M059J (cell line): ENCODE results near the gene ITGB2. TPM values are rescaled to one million over a fixed set of nuclear protein-coding genes. Genes with fewer than 3 reads are reported as not detected.

ENCODE experiments used
- DNase-seq: peaks from one replicate; pipeline ENCODE4 v3.0.0-alpha.2; 2012; ENCODE audit warnings: low read depth
- total RNA-seq: library from RNA; depleted of rRNA; stranded (reverse); fragments of >200 nt; shearing (Covaris generic); gene quantifications from 2 replicates; pipeline ENCODE4 v1.2.3, GENCODE V29; 2014; rRNA removed

The ITGB2 gene
- 0.10 TPM in 1 of 2 replicates, not detected in the other for total RNA-seq

GRCh38 chr21:44920694-44921604 is at the start of gene ITGB2:
Gene ITGB2 (minus strand): TSS chr21:44920899. CDS start chr21:44910782, 10,117 bp downstream.
- no peak for DNase-seq

- peak; percentile 29 for DNase-seq
Observed at GRCh38 chr21:44969931-44970755, 49.4 kb upstream of the ITGB2 start.

GRCh38 chr21:44969066-44969670 is 48.5 kb upstream of the ITGB2 start:
- no peak for DNase-seq

- DNase-seq, result no peak
Observed at GRCh38 chr21:44967082-44968047, 46.7 kb upstream of the ITGB2 start.

GRCh38 chr21:44966135-44967081 is 45.7 kb upstream of the ITGB2 start:
- no peak for DNase-seq

- peak; percentile 34 for DNase-seq
Observed at GRCh38 chr21:44965251-44966022, 44.7 kb upstream of the ITGB2 start.

- DNase-seq, result no peak
Observed at GRCh38 chr21:44964381-44964780, 43.7 kb upstream of the ITGB2 start.

- DNase-seq, result peak; percentile 96
Observed at GRCh38 chr21:44962403-44962966, 41.8 kb upstream of the ITGB2 start.

- DNase-seq, result no peak
Observed at GRCh38 chr21:44960141-44961092, 39.7 kb upstream of the ITGB2 start.

- no peak for DNase-seq
Observed at GRCh38 chr21:44959376-44960091, 38.8 kb upstream of the ITGB2 start.

- peak; percentile 61 for DNase-seq
Observed at GRCh38 chr21:44958471-44959191, 37.9 kb upstream of the ITGB2 start.

GRCh38 chr21:44957901-44958451 is 37.3 kb upstream of the ITGB2 start:
- no peak for DNase-seq

GRCh38 chr21:44957047-44957831 is 36.5 kb upstream of the ITGB2 start:
- no peak for DNase-seq

- no peak for DNase-seq
Observed at GRCh38 chr21:44956356-44957046, 35.8 kb upstream of the ITGB2 start.
